Mesenchymal stem cell (in vitro differentiated cells and primary cell): ENCODE measurements around the gene MYCL.
"Not testable (repeated sequence)": the region's sequence is repeated elsewhere in the genome, so short reads cannot be mapped to it uniquely, and the experiment has no call there.

Source experiments
- DNase-seq: peaks from one replicate; pipeline ENCODE4 v3.0.0-alpha.2; 2013
- H2AFZ ChIP-seq: one replicate; pipeline ENCODE4 v1.6.1; 2013; ENCODE audit warnings: low read depth, mild to moderate bottlenecking, control low read depth, inconsistent platforms, low read length, moderate library complexity
- H2AK5ac ChIP-seq: 2 replicates; pipeline ENCODE4 v1.6.1; 2013; ENCODE audit warnings: low read length, moderate library complexity, mild to moderate bottlenecking, inconsistent platforms; ENCODE audit not compliant: severe bottlenecking
- H2BK120ac ChIP-seq: one replicate; pipeline ENCODE4 v1.6.1; 2013; ENCODE audit warnings: low read depth, mild to moderate bottlenecking, inconsistent platforms, low read length, moderate library complexity
- H2BK12ac ChIP-seq, 2 experiments: one replicate each; pipeline ENCODE4 v1.6.1; 2013; ENCODE audit warnings: inconsistent platforms in 2 of 2, low read length in 2 of 2, mild to moderate bottlenecking in 2 of 2, moderate library complexity in 2 of 2, control low read depth in 1 of 2
- H2BK15ac ChIP-seq: one replicate; pipeline ENCODE4 v1.6.1; 2013; ENCODE audit warnings: mild to moderate bottlenecking, low read depth, inconsistent platforms; ENCODE audit not compliant: poor library complexity, severe bottlenecking
- H2BK5ac ChIP-seq: 2 replicates; pipeline ENCODE4 v1.6.1; 2013; ENCODE audit warnings: low read depth, mild to moderate bottlenecking, low read length, control low read depth, inconsistent platforms; ENCODE audit not compliant: poor library complexity, severe bottlenecking
- H3K14ac ChIP-seq, 2 experiments: one replicate each; pipeline ENCODE4 v1.6.1; 2013; ENCODE audit warnings: inconsistent platforms in 2 of 2, low read length in 2 of 2, control low read depth in 1 of 2, mild to moderate bottlenecking in 1 of 2, moderate library complexity in 1 of 2
- H3K18ac ChIP-seq, 2 experiments: one replicate each; pipeline ENCODE4 v1.6.1; 2013; ENCODE audit warnings: inconsistent platforms in 2 of 2, low read length in 2 of 2, control low read depth in 1 of 2, low read depth in 1 of 2, mild to moderate bottlenecking in 1 of 2
- H3K23ac ChIP-seq, 2 experiments: one replicate each; pipeline ENCODE4 v1.6.1; 2013; ENCODE audit warnings: inconsistent platforms in 2 of 2, low read length in 2 of 2, mild to moderate bottlenecking in 2 of 2, moderate library complexity in 2 of 2, control low read depth in 1 of 2
- H3K27ac ChIP-seq: 2 replicates; pipeline ENCODE4 v1.5.1; 2013; ENCODE audit warnings: mild to moderate bottlenecking, moderate library complexity, low read length, control low read depth, inconsistent platforms; ENCODE audit not compliant: poor library complexity, severe bottlenecking
- H3K27me3 ChIP-seq, 2 experiments: 2 replicates each; pipeline versions ENCODE4 v1.6.1 to v1.7.0; 2013; ENCODE audit warnings: low read length in 2 of 2, mild to moderate bottlenecking in 2 of 2, moderate library complexity in 2 of 2, control low read depth in 1 of 2, inconsistent platforms in 1 of 2; ENCODE audit not compliant: control insufficient read depth in 1 of 2, insufficient read depth in 1 of 2
- H3K36me3 ChIP-seq, 2 experiments: 2 replicates each; pipeline versions ENCODE4 v1.6.1 to v1.7.0; 2013; ENCODE audit warnings: low read length in 2 of 2, control low read depth in 1 of 2, inconsistent platforms in 1 of 2, low read depth in 1 of 2, mild to moderate bottlenecking in 1 of 2; ENCODE audit not compliant: insufficient read depth in 2 of 2, control insufficient read depth in 1 of 2
- H3K4ac ChIP-seq, 2 experiments: one replicate each; pipeline ENCODE4 v1.6.1; 2013; ENCODE audit warnings: inconsistent platforms in 2 of 2, low read length in 2 of 2, mild to moderate bottlenecking in 2 of 2, moderate library complexity in 2 of 2, control low read depth in 1 of 2, low read depth in 1 of 2
- H3K4me1 ChIP-seq: 2 replicates; pipeline ENCODE4 v1.6.1; 2013; ENCODE audit warnings: low read depth, low read length, control low read depth; ENCODE audit not compliant: control insufficient read depth, insufficient read depth
- H3K4me2 ChIP-seq: 2 replicates; pipeline ENCODE4 v1.6.1; 2013; ENCODE audit warnings: low read length, mild to moderate bottlenecking, inconsistent platforms; ENCODE audit not compliant: poor library complexity, severe bottlenecking
- H3K4me3 ChIP-seq, 2 experiments: 2 replicates each; pipeline versions ENCODE4 v1.5.1 to v1.7.0; 2013; ENCODE audit warnings: low read length in 2 of 2, mild to moderate bottlenecking in 2 of 2, control low read depth in 1 of 2, low read depth in 1 of 2; ENCODE audit not compliant: insufficient read depth in 1 of 2
- H3K79me1 ChIP-seq: replicated peaks from 2 replicates; pipeline ENCODE4 v1.6.1; 2013; ENCODE audit warnings: mild to moderate bottlenecking, control low read depth, low read length, inconsistent platforms; ENCODE audit not compliant: poor library complexity, severe bottlenecking
- H3K9ac ChIP-seq: 2 replicates; pipeline ENCODE4 v1.7.0; 2013; ENCODE audit warnings: mild to moderate bottlenecking, low read length, moderate library complexity
- H3K9me3 ChIP-seq: 2 replicates; pipeline ENCODE4 v1.7.0; 2013; ENCODE audit warnings: mild to moderate bottlenecking, low read length; ENCODE audit not compliant: control insufficient read depth
- H4K8ac ChIP-seq: one replicate; pipeline ENCODE4 v1.6.1; 2013; ENCODE audit warnings: inconsistent platforms, mild to moderate bottlenecking, low read length, moderate library complexity
- H4K91ac ChIP-seq: one replicate; pipeline ENCODE4 v1.6.1; 2013; ENCODE audit warnings: mild to moderate bottlenecking, low read length, inconsistent platforms
- WGBS: methylation state at CpG from one replicate; pipeline ENCODE4 v1.1.7; 2013; ENCODE audit warnings: mixed read lengths; 5-methylcytosine and 5-hydroxymethylcytosine counted together

Gene MYCL

GRCh38 chr1:39915499-39916129, 13.9 kb upstream of the MYCL start:
- H3K14ac ChIP-seq, result no peak overlapping the region
- no peaks in the 10 kb centered on the region for H3K4me1 ChIP-seq
- no peak overlapping the region for H3K4me3 ChIP-seq
- H3K27me3 ChIP-seq, result peaks cover 0 to 8% of the 10 kb centered on the region in 2 experiments
- 87% methylated on average over 6 of the region's 6 CpGs for WGBS
- no peak overlapping the region for H3K27ac ChIP-seq
- no peak overlapping the region for H2AK5ac ChIP-seq
- H2BK5ac ChIP-seq, result no peak overlapping the region
- H3K9ac ChIP-seq, result no peak overlapping the region
- no peak overlapping the region for H3K23ac ChIP-seq
- no peaks in the 10 kb centered on the region for H3K36me3 ChIP-seq
- H2BK120ac ChIP-seq, result no peak overlapping the region
- no peak overlapping the region for H2BK15ac ChIP-seq
- no peaks in the 10 kb centered on the region for H3K79me1 ChIP-seq
- H3K9me3 ChIP-seq, result no peaks in the 10 kb centered on the region
- no peak for DNase-seq
- H4K8ac ChIP-seq, result no peak overlapping the region
- H3K4ac ChIP-seq, result no peak overlapping the region
- H2BK12ac ChIP-seq, result no peak overlapping the region
- no peak overlapping the region for H4K91ac ChIP-seq
- no peak overlapping the region for H3K18ac ChIP-seq
- H3K4me2 ChIP-seq, result no peak overlapping the region
- no peak overlapping the region for H2AFZ ChIP-seq

DNA sequence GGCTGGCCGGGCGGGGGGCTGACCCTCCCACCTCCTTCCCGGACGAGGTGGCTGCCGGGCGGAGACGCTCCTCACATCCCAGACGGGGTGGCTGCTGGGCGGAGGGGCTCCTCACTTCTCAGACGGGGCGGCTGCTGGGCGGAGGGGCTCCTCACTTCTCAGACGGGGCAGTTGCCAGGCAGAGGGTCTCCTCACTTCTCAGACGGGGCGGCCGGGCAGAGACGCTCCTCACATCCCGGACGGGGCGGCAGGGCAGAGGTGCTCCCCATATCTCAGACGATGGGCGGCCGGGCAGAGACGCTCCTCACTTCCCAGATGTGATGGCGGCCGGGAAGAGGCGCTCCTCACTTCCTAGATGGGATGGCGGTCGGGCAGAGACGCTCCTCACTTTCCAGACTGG, 11.4 kb upstream of the MYCL start:
- not testable (repeated sequence) for H2AK5ac ChIP-seq, H3K4me3 ChIP-seq

DNA sequence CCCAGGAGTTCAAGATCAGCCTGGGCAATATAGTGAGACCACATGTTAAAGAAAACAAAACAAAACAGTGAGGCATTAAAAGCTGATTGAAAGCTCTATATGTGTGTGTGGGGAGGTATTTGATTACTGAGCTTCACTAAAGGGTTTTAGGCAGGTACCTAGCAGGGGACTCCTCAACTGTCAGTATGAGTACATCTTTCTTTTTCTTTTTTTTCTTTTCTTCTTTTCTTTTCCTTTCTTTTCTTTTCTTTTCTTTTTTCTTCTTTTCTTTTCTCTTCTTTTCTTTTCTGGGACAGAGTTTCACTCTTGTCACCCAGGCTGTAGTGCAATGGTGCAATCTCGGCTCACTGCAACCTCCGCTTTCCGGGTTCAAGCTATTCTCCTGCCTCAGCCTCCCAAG, 8.5 kb upstream of the MYCL start:
- no peak overlapping the region for H3K27ac ChIP-seq
- no peak for DNase-seq

More for the DNA sequence above, 11.4 kb upstream of the MYCL start:
- not testable (repeated sequence) for H3K14ac ChIP-seq, H2AFZ ChIP-seq, DNase-seq, H2BK12ac ChIP-seq, H3K36me3 ChIP-seq, H3K27ac ChIP-seq, H4K91ac ChIP-seq, H3K4me1 ChIP-seq, H3K79me1 ChIP-seq, H3K18ac ChIP-seq, H3K9me3 ChIP-seq, H2BK120ac ChIP-seq, H4K8ac ChIP-seq, H3K4ac ChIP-seq, H3K9ac ChIP-seq, H3K23ac ChIP-seq, H2BK15ac ChIP-seq, H2BK5ac ChIP-seq, H3K4me2 ChIP-seq
- H3K27me3 ChIP-seq, result peaks cover 0 to 11% of the 10 kb centered on the region in 2 experiments
- 99% methylated on average over 11 of the region's 30 CpGs for WGBS

GRCh38 chr1:39908534-39908933, 6.8 kb upstream of the MYCL start:
- no peak overlapping the region for H3K14ac ChIP-seq
- no peak overlapping the region for H3K27ac ChIP-seq
- H3K4me2 ChIP-seq, result no peak overlapping the region
- no peaks in the 10 kb centered on the region for H3K36me3 ChIP-seq
- H2AFZ ChIP-seq, result no peak overlapping the region
- peaks cover 11% of the 10 kb centered on the region for H3K9me3 ChIP-seq
- no peak overlapping the region for H3K23ac ChIP-seq
- no peak overlapping the region for H3K4me3 ChIP-seq
- no peak overlapping the region for H3K18ac ChIP-seq
- no peak overlapping the region for H3K9ac ChIP-seq
- no peak overlapping the region for H4K91ac ChIP-seq
- H3K4me1 ChIP-seq, result no peaks in the 10 kb centered on the region
- no peak for DNase-seq
- H2BK5ac ChIP-seq, result no peak overlapping the region
- H3K27me3 ChIP-seq, result peaks cover 20 to 27% of the 10 kb centered on the region in 2 experiments
- 88% methylated on average over 1 of the region's 2 CpGs for WGBS
- no peak overlapping the region for H3K4ac ChIP-seq
- H4K8ac ChIP-seq, result no peak overlapping the region
- no peak overlapping the region for H2BK120ac ChIP-seq
- no peak overlapping the region for H2BK12ac ChIP-seq
- no peak overlapping the region for H2BK15ac ChIP-seq
- H3K79me1 ChIP-seq, result no peaks in the 10 kb centered on the region
- H2AK5ac ChIP-seq, result no peak overlapping the region

More for the DNA sequence above, 8.5 kb upstream of the MYCL start:
- H3K79me1 ChIP-seq, result no peaks in the 10 kb centered on the region
- no peak overlapping the region for H2BK120ac ChIP-seq
- peaks cover 11% of the 10 kb centered on the region for H3K9me3 ChIP-seq
- no peak overlapping the region for H3K4me3 ChIP-seq
- H2BK5ac ChIP-seq, result no peak overlapping the region
- no peak overlapping the region for H2BK15ac ChIP-seq
- 92% methylated on average over 3 of the region's 3 CpGs for WGBS
- no peak overlapping the region for H3K18ac ChIP-seq
- H3K23ac ChIP-seq, result no peak overlapping the region
- H3K36me3 ChIP-seq, result no peaks in the 10 kb centered on the region
- no peak overlapping the region for H2AK5ac ChIP-seq
- H3K9ac ChIP-seq, result no peak overlapping the region
- H2AFZ ChIP-seq, result no peak overlapping the region
- H3K14ac ChIP-seq, result no peak overlapping the region
- peaks cover 7 to 18% of the 10 kb centered on the region in 2 experiments for H3K27me3 ChIP-seq
- H2BK12ac ChIP-seq, result no peak overlapping the region
- H3K4me2 ChIP-seq, result no peak overlapping the region
- H3K4ac ChIP-seq, result no peak overlapping the region
- H4K91ac ChIP-seq, result no peak overlapping the region
- no peak overlapping the region for H4K8ac ChIP-seq
- H3K4me1 ChIP-seq, result no peaks in the 10 kb centered on the region
